NCI-H1417 (cell line): ENCODE results near the gene SLC7A9.

ENCODE experiments used
- DNase-seq, 3 experiments: peaks; one replicate each; lab custom pipeline; 2025; lab: John Stamatoyannopoulos, UW

Gene SLC7A9

GRCh38 chr19:32869369-32869965 lies at the start of gene SLC7A9:
TSS of gene SLC7A9 (minus strand) at chr19:32869767. CDS start at chr19:32868534, 1,233 bp downstream.
- DNase-seq = no peak

- no peak for DNase-seq
These were observed 49.8 kb upstream of the SLC7A9 start for GRCh38 chr19:32919365-32919764.

GRCh38 chr19:32917616-32917996 lies 48.0 kb upstream of the SLC7A9 start:
- no peak for DNase-seq

- DNase-seq = no peak
These were observed 47.5 kb upstream of the SLC7A9 start for GRCh38 chr19:32916969-32917615.

- DNase-seq = no peak
These were observed 45.5 kb upstream of the SLC7A9 start for GRCh38 chr19:32914879-32915660.

- no peak for DNase-seq
These were observed 41.9 kb upstream of the SLC7A9 start for GRCh38 chr19:32911467-32911866.

GRCh38 chr19:32910874-32911273 lies 41.3 kb upstream of the SLC7A9 start:
- no peak for DNase-seq

- no peak for DNase-seq
These were observed 40.5 kb upstream of the SLC7A9 start for GRCh38 chr19:32910094-32910493.

GRCh38 chr19:32909257-32909656 lies 39.7 kb upstream of the SLC7A9 start:
- no peak for DNase-seq

GRCh38 chr19:32908641-32909190 lies 39.1 kb upstream of the SLC7A9 start:
- no peak for DNase-seq

- DNase-seq = no peak
These were observed 32.9 kb upstream of the SLC7A9 start for GRCh38 chr19:32902448-32902847.

GRCh38 chr19:32901504-32902161 lies 32.1 kb upstream of the SLC7A9 start:
- DNase-seq = no peak

- DNase-seq = no peak
These were observed 27.1 kb upstream of the SLC7A9 start for GRCh38 chr19:32896516-32897214.

- no peak for DNase-seq
These were observed 25.8 kb upstream of the SLC7A9 start for GRCh38 chr19:32895384-32895783.

GRCh38 chr19:32891609-32892008 lies 22.0 kb upstream of the SLC7A9 start:
- DNase-seq = no peak

GRCh38 chr19:32890841-32891240 lies 21.3 kb upstream of the SLC7A9 start:
- no peak for DNase-seq

GRCh38 chr19:32890326-32890725 lies 20.8 kb upstream of the SLC7A9 start:
- no peak for DNase-seq

GRCh38 chr19:32889137-32889934 lies 19.8 kb upstream of the SLC7A9 start:
- no peak for DNase-seq

- DNase-seq = no peak
These were observed 18.1 kb upstream of the SLC7A9 start for GRCh38 chr19:32887572-32888215.

- no peak for DNase-seq
These were observed 16.7 kb upstream of the SLC7A9 start for GRCh38 chr19:32886241-32886640.
